CD4-positive, alpha-beta T cell treated with Interleukin-1 beta for 1 hour (primary cell): ENCODE results near the gene ARID1B.

ENCODE experiments used
- DNase-seq, 2 donors: peaks; one replicate each; pipeline ENCODE4 v3.0.0-alpha.2; 2020 to 2022

The ARID1B gene

DNA sequence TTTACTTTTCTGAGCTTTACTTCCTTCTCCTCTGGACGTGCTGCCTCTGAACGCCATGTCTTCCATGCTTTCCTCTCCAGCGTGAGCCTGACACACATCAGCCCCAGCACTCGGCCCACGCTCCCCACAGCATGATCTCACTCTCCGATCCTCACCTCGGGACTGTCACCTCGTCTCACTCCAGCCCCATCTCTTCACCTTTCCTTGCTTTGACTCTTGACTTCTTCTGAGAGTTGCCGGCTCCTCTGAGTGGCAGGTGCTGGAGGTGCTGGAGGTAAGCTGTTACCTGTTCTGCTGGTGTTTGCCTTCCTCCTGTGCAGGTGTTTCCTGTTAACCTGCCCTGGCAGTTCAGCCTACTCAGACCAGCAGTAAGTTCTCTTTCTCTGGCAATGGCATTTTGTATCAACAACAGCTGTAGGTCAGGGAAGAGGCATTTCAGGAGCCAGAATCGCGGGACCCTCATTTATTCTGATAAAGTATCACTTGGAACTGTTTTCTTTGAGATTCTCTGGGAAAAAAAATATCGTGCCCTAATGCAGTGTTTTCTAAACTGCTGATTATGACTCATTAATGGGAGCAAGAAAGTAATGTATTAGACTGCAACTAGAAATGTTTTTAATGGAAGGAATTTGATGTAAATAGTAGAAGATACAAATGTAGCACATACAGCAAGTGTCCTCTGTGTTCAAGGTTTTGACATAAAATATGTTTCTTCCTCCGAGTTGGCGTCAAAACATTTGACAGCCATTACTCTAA, 106.5 kb downstream of the ARID1B start:
- DNase-seq, result peak in 1 of 2 donors; percentile 35

DNA sequence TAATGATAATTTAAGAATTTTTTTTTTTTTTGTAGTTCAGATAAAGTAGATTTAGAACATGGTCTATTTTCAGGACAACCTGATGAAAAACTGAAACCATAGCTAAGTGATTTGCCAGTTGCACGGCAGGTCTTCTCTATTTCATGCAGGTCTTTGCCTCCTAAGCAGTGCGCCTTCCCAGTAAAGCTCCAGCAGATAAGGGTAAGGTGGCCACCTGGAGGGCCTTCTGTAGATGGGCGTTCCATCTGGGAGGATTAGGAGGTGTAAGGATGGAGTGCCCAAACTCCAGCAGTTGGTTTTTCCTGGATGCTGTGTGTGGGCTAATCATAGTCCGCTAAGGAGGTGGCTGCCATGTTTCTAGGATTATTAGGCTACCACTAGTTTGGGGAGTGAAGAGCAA, 107.1 kb downstream of the ARID1B start:
- no peak for DNase-seq

DNA sequence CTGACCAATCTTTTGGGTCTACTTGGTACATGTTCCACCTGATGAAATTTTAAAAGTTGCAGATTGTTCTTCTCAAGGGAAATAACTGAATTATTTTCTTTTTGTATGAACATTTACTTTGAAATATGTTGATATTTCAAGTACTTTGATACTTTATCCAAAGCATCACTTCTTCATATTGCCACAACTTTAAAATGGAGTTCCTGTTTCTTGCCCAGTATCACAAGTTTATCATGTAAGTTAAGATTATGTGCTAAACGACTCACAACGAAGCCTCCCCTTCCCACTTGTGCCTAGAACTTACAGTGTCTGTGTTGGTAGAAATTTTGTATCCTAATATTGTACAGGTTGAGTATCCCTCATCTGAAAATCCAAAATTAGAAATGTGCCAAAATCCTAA, 108.4 kb downstream of the ARID1B start:
- no peak for DNase-seq

DNA sequence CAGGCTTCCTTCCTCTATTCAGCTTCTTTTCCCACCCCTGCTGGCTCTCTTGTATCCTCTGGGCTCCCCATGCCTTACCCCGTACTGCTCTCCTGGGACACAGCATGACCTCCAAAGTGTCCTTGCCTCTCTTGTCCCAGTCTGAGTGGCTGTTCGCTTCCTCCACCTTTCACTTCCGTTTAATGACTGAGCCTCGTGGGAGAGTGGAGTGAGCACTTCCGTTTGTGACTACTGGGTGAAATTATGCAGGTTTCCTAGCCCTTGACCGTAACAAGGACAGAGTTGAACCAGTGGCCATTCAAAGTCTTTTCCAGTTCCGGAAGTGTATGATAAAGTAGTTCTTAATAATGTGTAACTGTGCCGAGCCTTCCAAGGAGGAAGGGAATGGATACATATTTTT, 109.2 kb downstream of the ARID1B start:
- peak in 1 of 2 donors; percentile 23 for DNase-seq

DNA sequence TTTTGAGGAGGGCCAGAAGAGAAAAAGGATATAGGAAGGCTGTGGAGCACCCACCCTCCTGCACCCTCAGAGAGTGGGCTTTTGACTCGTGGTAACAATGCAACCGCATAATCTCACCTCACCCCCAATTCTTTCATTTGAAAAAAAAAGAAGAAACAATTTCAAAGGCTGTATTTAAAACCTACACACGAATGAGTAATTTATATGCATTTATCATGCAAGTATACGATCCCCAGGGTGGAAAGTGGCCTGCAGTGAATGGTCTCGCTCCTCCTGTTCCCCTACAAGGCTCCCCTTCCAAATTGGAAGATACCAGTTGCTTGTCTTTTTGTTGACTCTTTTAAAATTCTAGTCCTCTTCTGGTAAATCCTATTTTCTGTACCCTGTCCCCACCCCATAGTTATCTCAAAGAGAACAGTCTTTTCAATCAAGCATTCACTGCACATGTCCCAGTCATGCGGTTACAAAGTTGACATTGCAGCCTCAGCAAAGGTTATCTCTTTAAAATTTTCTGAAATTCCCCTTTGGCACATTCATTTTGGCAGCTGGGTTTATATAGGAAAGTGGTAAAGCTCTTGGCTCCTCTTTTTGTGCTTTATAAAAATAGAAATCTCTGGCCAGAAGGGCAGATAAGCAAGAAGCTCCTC, 110.6 kb downstream of the ARID1B start:
- DNase-seq, result no peak

DNA sequence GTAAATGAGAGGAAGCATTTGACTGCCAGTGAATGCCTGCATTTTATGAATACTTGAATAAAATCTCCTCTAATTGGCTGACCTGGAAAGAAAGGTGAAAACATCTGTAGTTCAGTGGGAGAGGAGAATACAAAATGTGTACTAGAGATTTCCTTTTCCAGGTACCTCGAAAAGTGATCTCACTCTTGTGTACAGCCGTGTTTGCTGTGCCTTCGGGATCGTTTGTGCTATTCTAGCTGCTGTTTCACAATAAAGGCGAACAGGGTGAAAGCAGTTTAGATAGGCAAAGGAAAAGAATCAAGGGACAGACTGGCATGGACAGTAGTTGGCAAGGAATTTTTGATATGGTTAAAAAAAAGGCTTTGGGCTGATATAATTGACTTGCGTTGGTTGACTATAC, 112.3 kb downstream of the ARID1B start:
- DNase-seq, result no peak

DNA sequence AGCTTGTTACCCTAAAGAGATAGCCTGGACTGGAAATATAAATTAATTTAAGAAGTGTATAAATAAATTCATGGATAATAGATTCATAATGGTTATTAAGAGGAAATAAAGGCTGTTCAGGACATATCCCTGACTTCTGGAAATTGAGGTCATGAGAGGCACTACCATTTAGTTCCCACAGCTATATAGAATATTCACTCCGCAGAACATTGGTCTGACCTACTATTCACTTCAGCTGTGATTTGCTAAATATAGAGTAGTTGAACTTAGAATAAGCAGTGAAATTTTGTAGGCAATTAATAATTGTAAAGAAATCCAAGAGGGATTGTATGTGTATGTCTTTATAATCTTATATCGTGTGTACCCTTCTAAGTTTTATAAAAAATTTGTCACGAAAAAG, 112.8 kb downstream of the ARID1B start:
- DNase-seq, result no peak

DNA sequence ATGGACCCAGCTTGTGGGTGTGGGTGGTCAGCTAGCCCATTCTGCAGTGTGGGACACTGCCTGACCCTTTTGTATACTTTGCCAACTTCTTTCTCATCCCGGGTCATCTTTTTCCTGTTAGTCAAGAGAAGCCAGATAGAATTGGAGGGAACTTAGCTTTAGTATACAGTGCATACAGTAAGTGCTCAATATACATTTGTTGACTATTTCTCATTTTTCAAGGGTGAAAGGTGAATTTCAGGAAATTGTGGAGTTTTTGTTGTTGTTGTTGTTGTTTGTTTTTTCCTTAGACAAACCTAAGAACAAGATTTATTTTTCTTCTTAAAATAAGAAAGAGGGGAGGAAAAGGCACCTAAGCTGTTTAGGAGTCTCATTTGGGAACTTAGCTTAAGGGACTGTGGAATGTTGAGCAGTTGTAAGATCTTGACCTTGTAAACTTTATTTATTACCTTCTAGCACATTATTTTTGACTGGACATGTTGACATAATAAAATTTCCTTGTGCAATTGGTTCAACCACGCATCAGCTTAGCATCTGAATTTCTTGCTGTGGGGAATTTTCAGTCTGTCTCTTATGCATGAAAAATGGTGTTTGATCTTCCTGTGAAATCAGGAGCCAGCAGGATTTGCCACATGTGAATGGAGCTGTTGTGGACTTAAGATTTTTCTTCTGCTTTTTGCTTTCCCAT, 113.6 kb downstream of the ARID1B start:
- no peak for DNase-seq

DNA sequence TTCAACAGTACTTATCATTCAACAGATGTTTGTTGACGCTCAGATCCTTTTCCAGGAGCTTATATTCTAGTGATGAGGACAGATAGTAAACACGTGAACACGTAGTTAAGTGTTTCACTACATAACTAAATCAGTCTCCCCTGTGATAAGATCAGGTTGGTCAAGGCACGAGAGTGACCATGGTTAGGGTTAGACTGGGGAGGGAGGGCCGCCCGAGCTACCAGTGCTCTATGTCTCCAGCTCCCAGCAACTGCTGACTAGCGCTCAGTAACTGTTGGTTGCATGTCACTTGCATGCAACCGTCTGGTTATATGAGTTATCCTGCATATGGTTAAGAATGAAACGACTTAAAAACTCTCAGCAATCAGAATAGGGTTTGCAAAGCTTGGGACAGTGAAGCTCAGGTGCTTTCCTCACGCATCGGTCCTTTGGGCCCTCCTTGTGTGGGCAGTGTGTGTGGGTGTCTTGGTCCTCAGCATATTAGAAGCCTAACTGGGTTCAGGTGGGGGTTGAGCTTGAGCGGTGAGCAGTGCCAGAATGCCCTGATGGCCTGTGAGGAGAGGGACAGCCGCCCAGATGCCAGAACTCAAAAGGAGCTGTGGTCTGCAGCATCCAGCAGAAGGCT, 120.8 kb downstream of the ARID1B start:
- DNase-seq, result no peak

DNA sequence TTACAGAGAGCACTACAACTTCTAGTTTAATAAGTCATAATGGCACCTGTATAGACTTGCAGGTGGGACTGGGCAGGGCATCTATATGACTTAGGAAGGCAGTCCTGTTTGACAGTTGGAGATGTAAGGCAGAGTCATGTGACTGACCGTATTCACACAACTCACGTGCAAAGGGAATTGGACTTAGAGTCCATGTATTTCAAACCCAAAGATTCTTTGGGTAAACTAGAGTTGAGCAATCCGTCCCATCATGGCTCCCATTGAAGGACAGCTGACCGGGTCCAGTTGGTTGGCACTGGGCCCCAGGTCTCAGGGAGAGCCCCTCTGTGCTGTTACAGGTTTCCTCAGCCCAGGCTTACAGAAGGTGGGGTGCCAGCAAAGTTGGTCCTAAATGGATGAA, 121.9 kb downstream of the ARID1B start:
- no peak for DNase-seq

DNA sequence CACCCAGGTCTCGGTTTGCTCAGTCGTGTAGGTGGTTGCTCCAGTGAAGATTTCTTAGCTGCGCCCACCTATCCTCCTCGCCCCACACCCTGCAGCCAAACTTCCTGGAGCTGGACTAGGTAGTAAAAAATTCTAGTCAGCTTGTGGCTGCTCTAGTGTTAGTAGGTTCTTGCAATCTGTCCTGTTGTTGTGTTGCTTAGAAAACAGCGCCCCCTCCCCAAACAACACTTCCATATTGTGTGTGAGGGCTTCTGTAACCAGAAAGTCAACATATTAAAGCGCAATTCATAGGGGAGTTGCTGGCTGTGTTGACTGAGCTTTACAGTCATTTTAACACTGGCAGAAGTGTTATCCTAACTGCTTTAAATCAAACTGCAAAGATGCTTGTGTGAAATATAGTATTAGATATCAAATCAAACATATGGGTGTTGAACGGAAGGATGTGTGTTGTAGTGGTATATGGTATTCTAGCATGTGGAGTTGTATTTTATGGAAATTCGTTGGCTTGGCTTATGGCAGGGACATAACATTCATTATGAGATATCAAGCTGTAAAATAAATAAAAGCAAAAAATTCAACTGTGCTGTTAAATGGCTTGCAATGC, 122.5 kb downstream of the ARID1B start:
- no peak for DNase-seq

DNA sequence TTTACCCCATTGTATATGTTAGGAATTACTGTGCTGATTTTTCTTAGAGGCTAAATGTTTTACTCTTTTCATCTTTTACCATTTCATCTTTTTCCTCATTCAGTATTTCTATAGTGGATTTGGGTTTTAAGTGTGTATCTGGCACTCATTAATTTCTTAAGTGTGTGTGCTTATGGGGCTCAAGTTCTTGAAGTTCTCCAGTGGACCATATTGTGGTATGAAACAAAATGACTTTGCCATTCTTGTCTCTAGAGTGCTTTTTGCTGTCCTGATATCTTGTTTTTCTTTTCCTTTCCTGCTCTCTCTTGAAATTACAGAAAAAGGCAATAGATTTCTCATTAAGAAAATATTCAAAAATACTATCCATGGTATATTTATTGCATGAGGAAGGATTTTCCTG, 123.1 kb downstream of the ARID1B start:
- DNase-seq, result no peak

DNA sequence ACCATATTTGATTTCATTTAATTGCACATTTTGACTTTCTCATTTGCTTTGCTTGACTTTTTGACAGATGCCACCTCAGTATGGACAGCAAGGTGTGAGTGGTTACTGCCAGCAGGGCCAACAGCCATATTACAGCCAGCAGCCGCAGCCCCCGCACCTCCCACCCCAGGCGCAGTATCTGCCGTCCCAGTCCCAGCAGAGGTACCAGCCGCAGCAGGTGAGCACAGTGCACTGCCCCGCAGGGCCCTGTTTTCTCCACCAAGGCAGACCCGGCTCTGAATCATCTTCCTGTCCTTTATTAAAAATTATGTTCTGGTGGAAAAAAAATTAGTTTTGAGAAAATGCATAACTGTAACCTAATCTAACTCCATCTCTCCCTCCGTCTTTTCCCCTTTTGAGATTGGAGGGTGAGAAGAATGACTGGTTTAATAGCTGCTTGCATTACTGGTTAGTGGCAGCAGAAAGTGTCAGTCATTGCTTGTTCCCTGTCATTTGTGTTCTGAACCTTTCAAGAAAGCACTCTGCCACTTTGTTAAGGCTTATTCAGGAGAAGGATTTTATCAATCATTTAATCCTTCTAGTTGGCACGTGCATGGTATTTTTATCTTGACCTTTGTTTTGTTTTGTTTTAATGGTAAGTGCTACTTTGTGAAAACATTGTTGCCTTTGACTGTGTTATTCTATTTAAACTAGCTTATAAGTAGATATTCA, 124.3 kb downstream of the ARID1B start:
- DNase-seq, result no peak

DNA sequence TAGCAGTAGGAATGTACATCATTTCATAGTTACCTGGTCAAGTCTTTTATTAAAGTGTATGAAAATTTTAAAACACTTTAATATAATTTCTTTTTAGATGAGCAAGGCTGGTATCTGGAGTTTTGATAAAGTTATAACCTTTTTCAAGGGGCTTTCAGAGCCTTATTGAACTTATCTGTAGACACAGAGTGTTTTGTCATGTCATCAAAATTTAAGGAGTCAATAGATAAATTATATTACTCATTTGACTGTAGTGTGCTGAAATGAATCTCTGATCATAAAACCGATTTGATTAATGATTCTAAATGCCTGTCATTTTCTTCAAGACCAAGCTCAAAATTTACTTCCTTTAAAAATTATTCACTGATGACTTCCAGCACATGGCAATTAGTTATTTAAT, 125.6 kb downstream of the ARID1B start:
- no peak for DNase-seq

DNA sequence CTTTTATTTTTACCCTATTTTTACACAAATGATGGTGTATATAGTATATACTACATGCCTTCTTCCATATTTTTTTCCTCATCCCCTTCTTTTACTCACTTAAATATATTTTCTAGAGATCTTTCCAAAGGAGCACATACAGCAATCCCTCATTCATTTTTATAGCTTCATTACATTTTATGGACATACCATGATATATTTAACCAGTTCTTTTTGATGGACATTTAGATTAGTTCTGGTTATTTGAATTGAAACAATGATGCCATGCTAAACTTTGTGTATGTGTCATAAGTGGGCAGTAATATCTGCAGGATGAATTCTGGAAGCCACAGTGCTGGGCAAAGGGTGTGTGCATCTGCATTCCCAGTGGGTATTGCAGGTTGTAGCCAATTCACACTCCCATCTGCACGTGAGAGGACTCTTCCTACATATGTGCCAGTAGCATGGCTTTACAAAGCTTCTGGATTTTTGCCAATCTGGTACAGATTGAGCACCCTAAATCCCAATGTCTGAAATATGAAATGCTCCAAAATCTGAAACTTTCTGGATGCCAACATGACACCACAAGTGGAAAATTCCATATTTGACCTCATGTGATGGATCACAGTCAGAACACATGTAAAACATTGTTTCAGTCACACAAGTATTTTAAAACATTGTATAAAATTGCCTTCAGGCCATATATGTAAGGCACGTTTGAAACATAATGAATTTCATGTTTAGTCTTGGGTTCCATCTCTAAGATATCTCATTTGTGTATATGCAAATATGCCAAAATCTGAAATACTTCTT, 127.2 kb downstream of the ARID1B start:
- DNase-seq, result no peak

DNA sequence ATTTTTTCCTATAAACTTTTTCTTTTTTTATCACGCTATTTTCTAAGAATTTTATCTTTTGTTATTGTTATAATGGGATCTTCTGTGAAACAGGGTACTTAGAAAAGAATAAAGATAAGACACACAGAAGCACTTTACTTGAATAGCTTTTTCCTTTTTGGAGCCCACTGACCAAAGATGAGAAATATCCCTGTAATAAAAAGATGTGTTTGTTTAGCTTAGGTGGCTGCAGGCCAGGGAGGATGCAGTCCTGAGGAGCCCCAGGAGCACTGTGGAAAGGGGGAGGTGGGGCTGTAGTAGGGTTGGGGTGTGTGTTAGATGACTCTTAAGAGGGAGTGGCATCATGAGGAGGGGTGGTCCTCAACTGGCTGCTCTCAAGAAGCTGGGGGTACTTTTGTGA, 128.6 kb downstream of the ARID1B start:
- DNase-seq, result no peak

DNA sequence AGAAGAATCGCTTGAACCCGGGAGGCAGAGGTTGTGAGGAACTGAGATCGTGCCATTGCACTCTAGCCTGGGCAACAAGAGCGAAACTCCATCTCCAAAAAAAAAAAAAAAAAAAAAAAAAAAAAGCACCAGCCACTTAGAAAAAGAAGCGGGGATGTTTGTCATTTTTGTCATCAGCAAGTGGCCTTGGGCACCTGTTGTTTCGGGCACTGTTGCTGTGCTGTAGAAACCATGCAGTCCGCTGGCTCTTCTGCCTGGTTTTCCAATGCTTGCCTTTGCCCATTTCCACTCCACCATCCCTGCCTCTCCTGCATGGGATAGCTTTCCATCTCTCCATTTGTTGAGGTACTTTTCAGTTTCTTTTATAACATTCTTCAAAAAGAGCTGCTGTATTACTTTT, 129.3 kb downstream of the ARID1B start:
- no peak for DNase-seq

DNA sequence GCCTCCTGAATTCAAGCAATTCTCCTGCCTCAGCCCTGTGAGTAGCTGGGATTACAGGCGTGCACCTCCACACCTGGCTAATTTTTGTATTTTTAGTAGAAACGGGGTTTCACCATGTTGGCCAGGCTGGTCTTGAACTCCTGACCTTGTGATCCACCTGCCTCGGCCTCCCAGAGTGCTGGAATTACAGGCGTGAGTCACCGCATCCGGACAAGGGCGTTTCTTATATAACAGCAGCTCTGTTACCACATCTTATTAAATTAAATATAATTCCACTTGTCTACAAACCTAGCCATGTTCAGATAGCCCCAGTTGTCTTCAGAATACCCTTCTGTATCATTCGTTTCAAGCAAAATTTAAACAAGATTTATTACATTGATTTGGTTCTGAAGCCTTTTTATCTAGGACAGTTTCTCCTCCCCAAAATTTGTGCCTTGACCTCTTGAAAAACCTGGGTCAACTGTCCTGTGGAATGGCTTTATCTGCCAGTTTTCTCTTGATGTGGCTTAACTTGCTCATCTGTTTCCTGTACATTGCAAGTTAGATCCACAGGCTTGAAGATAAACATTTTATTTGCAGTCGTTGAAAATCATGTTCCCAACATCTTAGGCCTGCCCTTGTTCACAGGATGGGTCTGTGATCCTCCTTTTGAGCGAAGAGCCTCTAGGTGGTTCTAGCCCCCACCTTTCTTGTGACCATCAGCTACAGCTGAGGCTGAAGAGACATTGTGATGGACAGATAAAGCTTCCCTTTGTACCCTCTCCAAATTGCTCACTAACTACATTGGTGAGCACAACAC, 132.2 kb downstream of the ARID1B start:
- no peak for DNase-seq

DNA sequence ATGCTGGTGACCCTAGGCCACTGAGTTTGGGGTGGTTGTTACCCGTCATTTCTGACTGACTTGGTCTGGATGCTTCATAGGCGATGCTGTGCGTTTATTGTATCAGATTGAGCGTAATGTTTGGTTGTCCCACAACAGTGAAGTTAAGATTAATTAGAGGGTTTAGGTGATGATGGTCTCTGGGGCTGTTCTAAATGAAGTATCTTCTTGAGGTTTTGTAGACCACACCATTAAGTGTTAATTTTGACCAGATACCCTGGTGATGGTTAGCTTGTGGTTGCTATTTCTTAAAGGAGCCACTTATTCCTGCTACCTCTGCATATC, 132.8 kb downstream of the ARID1B start:
- DNase-seq, result no peak

DNA sequence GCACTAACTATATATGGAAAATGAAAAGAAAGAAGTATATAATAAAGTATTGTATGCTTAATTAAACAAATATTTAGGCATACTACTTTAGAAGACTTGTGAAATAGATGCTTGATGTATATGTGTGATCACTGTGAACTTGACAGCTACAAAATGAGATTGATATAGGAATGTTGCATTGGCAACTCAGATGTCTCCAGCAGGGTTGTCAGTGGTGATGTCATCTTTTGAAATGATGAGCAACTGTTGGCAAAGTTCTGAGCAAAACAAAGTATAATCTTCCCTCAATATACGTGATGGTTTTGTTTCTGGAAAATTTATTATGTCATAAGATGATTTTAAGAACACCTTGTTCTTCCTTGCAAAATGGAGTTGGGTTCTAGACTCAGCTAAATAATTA, 133.8 kb downstream of the ARID1B start:
- DNase-seq, result no peak

DNA sequence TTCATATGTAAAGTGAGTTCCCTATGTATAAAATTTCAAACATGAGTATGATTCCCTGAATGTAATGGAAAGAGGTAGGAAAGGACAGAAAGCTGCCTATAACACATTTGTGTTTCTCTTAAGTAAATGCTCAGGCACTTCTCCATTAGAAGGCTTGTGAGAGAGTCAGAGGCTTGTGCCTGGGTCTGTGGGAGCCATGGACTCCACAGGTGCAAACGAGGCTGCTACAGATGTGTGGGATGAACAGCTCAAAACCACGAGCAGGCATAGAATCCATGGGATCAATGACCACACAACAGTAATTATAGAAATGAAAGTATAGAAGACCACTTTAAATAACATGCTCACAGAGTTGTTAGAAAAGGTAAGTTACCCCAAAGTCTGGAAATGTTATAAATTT, 134.4 kb downstream of the ARID1B start:
- no peak for DNase-seq
